ENCODE data around the gene ACO2.
A peak's percentile ranks its signal among the peaks of the same experiment; 100 is the strongest.
"Not testable (repeated sequence)": the region's sequence is repeated elsewhere in the genome, so short reads cannot be mapped to it uniquely, and the experiment has no call there.

Gene ACO2

DNA sequence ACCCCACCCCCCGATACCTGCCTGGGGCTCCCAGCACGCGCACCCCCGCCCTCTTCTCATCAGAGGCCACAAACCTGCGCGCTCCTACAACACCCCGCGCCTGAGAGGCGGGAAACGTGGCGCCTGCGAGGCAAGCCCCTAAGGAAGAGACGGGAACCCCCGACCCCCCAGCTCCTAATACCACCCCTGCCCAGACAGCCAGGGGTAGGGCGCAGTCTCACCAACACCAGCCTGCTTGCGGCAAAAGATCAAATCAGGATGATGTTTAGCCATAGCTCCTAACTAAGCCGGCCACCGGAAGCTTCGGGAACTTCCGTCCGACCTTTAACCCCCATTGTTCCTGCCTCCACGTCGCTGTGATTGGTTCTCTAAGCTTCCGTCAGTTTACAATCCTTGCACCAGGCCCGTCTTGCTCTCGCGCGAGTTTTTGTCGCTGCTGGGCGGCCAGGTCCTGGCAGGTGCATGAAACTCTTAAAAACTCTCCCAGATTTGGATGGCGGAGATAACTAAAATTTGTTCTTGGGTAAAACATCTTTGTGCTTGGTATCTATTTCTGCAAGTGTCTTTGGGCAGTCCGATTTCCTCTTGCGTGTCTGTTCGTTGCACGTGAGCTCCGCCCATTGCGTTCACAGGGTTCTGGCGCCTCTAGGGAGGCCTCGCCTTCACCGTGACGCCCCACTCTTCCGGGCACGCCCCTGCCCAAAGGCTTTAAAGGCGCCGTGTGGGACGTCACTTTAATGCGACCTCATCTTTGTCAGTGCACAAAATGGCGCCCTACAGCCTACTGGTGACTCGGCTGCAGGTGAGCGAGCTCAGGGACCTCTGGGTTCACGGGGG lies at the start of gene ACO2, which contains the start of gene PHF5A:
Gene ACO2, plus strand, starts transcription at position 737 of the 837 bp plus-strand sequence. Its CDS starts 30 bp downstream, at position 767.
Gene PHF5A, minus strand, starts transcription at position 312 of the 837 bp plus-strand sequence. Its CDS starts 39 bp downstream, at position 273.
- peak; percentile 96 to 100 for DNase-seq

- no peak for DNase-seq
Measured at GRCh38 chr22:41425660-41426365, 43.1 kb upstream of the ACO2 start.

GRCh38 chr22:41429232-41429950 lies 39.5 kb upstream of the ACO2 start:
- DNase-seq = no peak

GRCh38 chr22:41429951-41430332 lies 39.0 kb upstream of the ACO2 start:
- no peak for DNase-seq

- no peak for DNase-seq
Measured at GRCh38 chr22:41431656-41432055, 37.3 kb upstream of the ACO2 start.

DNA sequence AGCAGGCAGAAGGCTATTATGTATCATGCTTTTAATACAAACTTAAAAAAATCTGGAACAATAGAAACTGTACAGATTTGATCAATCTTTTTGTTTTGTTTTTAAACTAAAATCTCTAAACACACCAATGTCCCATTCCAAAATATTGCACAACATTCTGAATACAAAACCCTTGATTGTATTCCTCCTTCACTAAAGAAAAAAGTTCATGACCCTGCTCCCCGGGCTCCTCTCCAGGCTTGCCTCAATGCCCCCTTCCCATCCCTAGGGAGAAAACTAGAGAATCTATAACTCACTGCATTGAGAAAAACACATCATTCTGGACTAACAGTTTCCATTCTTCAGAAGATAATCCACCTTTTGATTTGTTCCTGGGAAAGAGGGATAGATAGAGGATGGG lies 35.4 kb upstream of the ACO2 start:
- not testable (repeated sequence) for DNase-seq

GRCh38 chr22:41434361-41435003 lies 34.4 kb upstream of the ACO2 start:
- not testable (repeated sequence) for DNase-seq

DNA sequence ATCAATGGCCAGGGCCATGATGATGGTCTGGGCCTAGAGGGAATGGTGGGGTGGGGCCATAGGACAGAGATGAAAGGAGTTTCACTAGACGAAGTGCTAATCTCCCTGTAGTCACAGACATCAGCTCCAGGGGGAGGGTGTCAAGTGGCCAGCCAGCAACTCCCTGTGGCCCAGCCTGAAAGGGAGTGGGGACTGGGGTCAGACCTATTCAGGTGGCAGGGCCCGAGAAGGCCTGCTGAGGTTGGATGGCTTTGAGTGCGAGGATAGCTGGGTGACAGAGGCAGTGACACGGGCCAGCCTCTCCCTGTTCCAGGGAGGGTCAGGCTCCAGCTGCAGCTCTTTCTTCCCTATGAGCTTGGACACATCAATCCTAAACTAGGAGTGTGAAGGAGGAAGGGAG lies 33.4 kb upstream of the ACO2 start:
- no peak for DNase-seq

GRCh38 chr22:41436322-41437113 lies 32.4 kb upstream of the ACO2 start:
- no peak for DNase-seq

DNA sequence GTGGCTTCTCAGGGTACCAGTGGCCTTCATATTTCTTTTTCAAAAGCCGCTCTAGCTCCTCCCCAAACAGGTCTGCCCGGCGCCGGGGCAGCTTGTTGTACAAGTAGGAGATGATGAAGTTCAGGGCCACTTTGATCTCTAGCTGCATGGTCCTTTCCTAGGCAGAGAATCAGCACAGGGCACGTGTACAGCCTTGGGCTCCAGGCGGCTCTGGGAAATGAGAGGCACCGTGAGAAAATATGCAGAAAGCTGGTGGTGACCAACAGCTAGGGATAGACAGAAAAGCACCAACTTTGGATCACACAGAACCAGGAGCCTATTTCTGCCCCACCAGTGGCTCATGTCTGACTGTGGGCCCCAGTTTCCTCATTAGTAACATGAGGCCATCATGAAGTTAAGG lies 31.7 kb upstream of the ACO2 start:
- no peak for DNase-seq

DNA sequence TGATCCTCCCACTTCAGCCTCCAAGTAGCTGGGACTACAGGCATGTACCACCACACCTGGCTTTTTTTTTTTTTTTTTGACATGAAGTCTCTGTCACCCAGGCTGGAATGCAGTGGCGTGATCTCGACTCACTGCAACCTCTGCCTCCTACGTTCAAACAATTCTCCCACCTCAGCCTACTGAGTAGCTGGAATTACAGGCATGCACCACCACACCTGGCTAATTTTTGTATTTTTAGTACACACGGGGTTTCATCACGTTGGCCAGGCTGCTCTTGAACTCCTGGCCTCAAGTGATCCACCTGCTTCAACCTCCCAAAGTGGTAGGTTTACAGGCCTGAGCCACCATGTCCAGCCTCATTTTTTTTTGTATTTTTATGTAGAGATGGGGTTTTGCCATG lies 28.4 kb upstream of the ACO2 start:
- not testable (repeated sequence) for DNase-seq

- no peak for DNase-seq
Measured at GRCh38 chr22:41442240-41442792, 26.6 kb upstream of the ACO2 start.

DNA sequence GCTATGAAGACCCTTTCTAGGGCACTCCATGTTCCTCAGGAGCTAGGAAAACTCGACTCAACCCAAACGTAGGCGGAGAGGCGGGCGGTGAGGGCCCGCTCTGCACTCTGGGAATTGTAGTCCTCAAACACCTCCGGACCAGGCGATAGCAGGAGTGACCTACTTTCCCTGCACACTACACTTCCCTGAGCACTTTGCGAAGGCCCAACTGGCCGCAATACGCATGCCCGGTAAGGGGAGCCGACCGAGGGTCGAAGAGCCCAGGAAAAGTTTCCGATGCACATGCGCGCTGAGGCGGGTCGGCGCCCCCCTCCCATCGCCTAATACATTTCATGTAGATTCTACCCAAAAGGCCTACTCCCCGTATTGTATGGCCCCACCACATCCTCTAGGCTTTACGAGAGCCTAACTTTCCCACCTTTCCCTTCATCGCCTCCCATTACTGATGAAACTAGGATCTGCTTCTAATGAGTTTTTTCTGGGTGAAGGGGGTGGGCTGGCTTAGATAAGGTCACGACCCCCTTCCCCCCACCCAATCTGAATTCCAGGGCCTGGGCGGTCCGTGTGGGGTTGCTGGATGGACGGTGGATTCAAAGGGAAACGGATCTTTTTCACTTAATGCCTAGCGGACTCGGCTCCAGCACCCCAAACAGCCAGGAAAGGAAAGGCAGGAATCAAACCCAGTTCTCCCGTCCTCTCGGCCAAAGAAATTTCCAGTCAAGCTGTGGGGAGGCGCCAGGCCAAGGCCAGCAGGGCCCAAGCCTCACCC lies 24.4 kb upstream of the ACO2 start:
- peak; percentile 59 to 91 for DNase-seq

DNA sequence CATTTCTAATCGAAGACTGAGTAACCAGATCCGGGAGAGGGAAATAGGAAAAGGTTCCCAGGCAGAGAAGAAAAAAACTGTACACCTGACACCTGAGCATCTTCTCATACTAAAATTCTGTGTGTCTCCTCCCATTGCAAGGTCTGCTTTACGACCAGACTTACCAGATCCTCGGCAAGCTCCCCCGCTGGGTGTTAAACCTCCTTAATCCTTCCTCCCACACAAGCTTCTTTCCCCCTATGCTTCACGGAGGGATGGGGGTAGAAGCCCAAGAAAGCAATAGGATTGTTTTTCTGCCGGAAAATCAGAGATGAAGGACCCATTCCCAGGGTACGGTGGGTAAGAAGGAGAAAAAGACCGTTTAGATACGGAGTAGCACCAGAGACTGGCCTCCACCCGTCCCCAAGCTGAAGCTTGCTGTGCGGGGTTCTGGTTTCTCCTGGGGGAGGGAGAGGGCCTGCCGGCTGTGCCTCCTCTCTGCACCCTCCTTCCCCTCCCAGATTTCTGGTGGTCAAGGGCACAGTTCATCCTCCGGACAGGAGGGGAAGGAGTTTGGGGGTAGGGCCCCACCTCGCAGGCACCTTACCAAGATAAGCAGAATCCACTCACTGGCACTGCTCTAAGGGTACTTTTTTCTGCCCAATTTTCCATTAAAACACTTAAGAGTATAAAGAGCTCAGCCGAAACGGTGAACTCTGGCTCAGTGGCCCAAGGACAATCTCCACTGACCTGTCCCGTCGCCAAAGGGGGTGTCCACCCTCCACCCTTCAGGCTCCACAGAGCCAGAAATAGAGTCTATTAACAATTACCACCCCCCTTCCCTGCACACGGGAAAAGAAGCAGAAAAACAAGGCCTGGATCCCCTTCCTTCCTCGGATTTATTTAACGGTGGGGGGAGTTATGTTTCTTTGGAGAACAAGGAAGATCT lies 23.5 kb upstream of the ACO2 start:
- DNase-seq = peak in 1 of 2 donors; percentile 5

DNA sequence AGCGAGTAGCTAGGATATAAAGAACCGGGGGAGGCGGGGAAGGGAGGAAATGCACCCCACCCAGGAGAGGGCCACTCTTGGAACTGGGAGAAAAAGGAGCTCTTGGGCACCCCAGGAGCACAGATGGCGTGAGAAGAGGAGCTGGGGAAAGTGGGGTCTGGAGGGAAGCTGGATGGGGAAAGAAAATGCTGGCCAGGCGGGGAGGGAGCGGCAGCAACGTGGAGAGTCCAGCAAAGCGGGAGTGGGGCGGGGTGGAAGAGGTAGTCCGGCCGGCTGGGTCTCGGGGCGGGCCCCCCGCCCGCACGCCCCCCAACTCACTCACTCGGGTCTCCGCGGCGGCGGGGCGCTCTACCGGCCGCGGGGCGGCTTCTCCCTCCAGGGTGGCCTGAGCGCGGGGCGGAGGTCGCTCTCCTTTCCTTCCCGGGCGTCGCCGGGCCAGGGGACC lies 22.8 kb upstream of the ACO2 start:
- peak in 1 of 2 donors; percentile 25 for DNase-seq

- peak; percentile 70 to 88 for DNase-seq
Measured at GRCh38 chr22:41446639-41447434, 22.1 kb upstream of the ACO2 start, which contains the start of gene TOB2. TOB2 (minus strand) TSS chr22:41446801; CDS start chr22:41437345, 9,456 bp downstream.

DNA sequence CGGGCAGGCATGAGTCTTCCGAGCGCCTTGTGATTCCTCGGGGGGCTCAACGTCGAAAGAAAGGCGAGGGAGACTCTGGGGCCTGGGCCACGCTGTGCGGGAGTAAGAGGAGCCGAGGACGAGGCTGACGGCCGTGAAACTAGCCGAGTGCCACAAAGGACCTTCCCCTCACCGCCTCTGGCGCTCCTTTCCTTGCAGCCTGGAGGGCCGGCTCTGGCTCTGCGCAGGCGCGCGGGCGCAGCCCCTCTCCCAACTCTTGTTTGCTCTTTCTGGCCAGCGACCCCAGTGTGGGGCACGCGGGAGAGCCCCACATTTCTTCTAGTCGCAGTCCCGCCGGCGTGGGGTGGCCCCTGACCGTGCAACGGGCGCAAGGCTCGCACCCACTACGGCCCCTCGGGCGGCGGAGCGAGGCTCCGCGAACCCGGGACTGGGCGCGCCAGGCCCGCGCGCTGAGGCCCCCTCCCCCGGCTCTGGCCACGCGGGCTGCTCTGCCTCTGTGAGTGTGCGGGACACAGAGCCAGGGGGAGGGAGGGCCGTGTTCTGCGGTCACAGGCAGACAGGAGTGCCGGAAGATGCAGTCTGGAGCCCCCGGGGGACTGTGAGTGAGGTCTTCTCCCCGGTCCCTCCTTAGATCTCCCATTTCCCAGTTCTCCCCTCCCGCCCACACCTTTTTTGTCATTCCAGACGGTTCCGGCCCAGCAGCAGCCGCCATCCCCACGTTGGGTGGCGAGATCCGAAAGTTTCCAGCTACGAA lies 21.3 kb upstream of the ACO2 start:
- peak; percentile 23 to 54 for DNase-seq

All from bone marrow (tissue), 2 donors.